Thymus (tissue), 11 donors: ENCODE results near the gene RBFA. TPM values are rescaled to one million over a fixed set of nuclear protein-coding genes. Genes with fewer than 3 reads are reported as not detected.

Source experiments
- DNase-seq, 9 donors: peaks; one replicate each; pipeline ENCODE4 v3.0.0-alpha.2; 2013; ENCODE audit warnings: low spot score in 9 of 9, low read depth in 6 of 9, missing footprints in 1 of 9
- H3K27ac ChIP-seq, 2 donors: one replicate each; pipeline ENCODE4 v1.5.1; 2013; ENCODE audit warnings: control low read depth in 1 of 2, low read depth in 1 of 2, low read length in 1 of 2, mild to moderate bottlenecking in 1 of 2, moderate library complexity in 1 of 2
- H3K27me3 ChIP-seq, 2 donors: one replicate each; pipeline ENCODE4 v1.5.1; 2013; ENCODE audit warnings: low read length in 1 of 2; ENCODE audit not compliant: control insufficient read depth in 2 of 2, insufficient read depth in 1 of 2
- H3K36me3 ChIP-seq, 2 donors: one replicate each; pipeline ENCODE4 v1.5.1; 2013; ENCODE audit warnings: low read length in 1 of 2, mild to moderate bottlenecking in 1 of 2, moderate library complexity in 1 of 2; ENCODE audit not compliant: control insufficient read depth in 2 of 2, insufficient read depth in 2 of 2
- H3K4me1 ChIP-seq, 2 donors: one replicate each; pipeline ENCODE4 v1.5.1; 2013; ENCODE audit warnings: low read length in 2 of 2; ENCODE audit not compliant: control insufficient read depth in 2 of 2, insufficient read depth in 2 of 2
- H3K4me3 ChIP-seq, 2 donors: one replicate each; pipeline ENCODE4 v1.5.1; 2013; ENCODE audit warnings: low read length in 2 of 2, control low read depth in 1 of 2, mild to moderate bottlenecking in 1 of 2
- H3K9me3 ChIP-seq, 2 donors: one replicate each; pipeline ENCODE4 v1.5.1; 2013; ENCODE audit warnings: low read length in 1 of 2, mild to moderate bottlenecking in 1 of 2; ENCODE audit not compliant: control insufficient read depth in 2 of 2, insufficient read depth in 1 of 2
- WGBS: extraction: QIAGEN DNeasy Blood & Tissue Kit; methylation state at CpG from one replicate; pipeline ENCODE4 v1.1.7; 2013; 5-methylcytosine and 5-hydroxymethylcytosine counted together
- polyA plus RNA-seq: library from polyadenylated mRNA; stranded (reverse); fragments of 200-250 nt; gene quantifications from one replicate; pipeline ENCODE4 v1.2.3, GENCODE V29; 2013
- total RNA-seq: library from RNA; stranded (reverse); fragments of 120-200 nt; gene quantifications from one replicate; pipeline ENCODE4 v1.2.4, GENCODE V29; 2013
- donor health status: healthy.

Gene RBFA
- total and polyA plus RNA-seq, 2 donors, result 16.6 to 18.6 TPM

- Histone ChIP-seq H3K4me3 (no peak overlapping the region), H3K36me3 (peaks cover 11 to 17% of the 10 kb centered on the region in 2 donors), H3K27ac (no peak overlapping the region), H3K9me3 (peaks cover 0 to 13% of the 10 kb centered on the region in 2 donors), H3K27me3 (no peaks in the 10 kb centered on the region), H3K4me1 (no peaks in the 10 kb centered on the region)
- 96% methylated on average over 6 of the region's 6 CpGs for WGBS
- DNase-seq, result no peak
Observed at GRCh38 chr18:80050797-80051196, 16.6 kb downstream of the RBFA start.

GRCh38 chr18:80056095-80056494 lies 21.9 kb downstream of the RBFA start:
- Histone ChIP-seq H3K27ac (no peak overlapping the region), H3K27me3 (no peaks in the 10 kb centered on the region), H3K36me3 (no peaks in the 10 kb centered on the region), H3K9me3 (peaks cover 4 to 28% of the 10 kb centered on the region in 2 donors), H3K4me3 (no peak overlapping the region), H3K4me1 (no peaks in the 10 kb centered on the region)
- DNase-seq, result no peak
- 99% methylated on average over 2 of the region's 2 CpGs for WGBS

GRCh38 chr18:80059945-80060344 lies 25.7 kb downstream of the RBFA start:
- H3K36me3 ChIP-seq, result no peaks in the 10 kb centered on the region
- no peaks in the 10 kb centered on the region for H3K4me1 ChIP-seq
- H3K9me3 ChIP-seq, result peaks cover 4 to 27% of the 10 kb centered on the region in 2 donors
- no peak for DNase-seq
- H3K27me3 ChIP-seq, result no peaks in the 10 kb centered on the region
- no peak overlapping the region for H3K4me3 ChIP-seq
- no peak overlapping the region for H3K27ac ChIP-seq
- 96% methylated on average over 6 of the region's 6 CpGs for WGBS

- WGBS, result 96% methylated on average over 9 of the region's 9 CpGs
- H3K27me3 ChIP-seq, result no peaks in the 10 kb centered on the region
- no peak overlapping the region for H3K27ac ChIP-seq
- no peaks in the 10 kb centered on the region for H3K36me3 ChIP-seq
- DNase-seq, result no peak
- H3K4me3 ChIP-seq, result no peak overlapping the region
- H3K4me1 ChIP-seq, result no peaks in the 10 kb centered on the region
- peaks cover 0 to 7% of the 10 kb centered on the region in 2 donors for H3K9me3 ChIP-seq
Observed at GRCh38 chr18:80065705-80066104, 31.5 kb downstream of the RBFA start.

- WGBS, result 95% methylated on average over 8 of the region's 8 CpGs
- Histone ChIP-seq H3K27me3 (no peaks in the 10 kb centered on the region), H3K9me3 (peaks cover 0 to 9% of the 10 kb centered on the region in 2 donors), H3K27ac (no peak overlapping the region), H3K4me1 (no peaks in the 10 kb centered on the region), H3K36me3 (no peaks in the 10 kb centered on the region), H3K4me3 (no peak overlapping the region)
- DNase-seq, result no peak
Observed at GRCh38 chr18:80067321-80067720, 33.1 kb downstream of the RBFA start.

- WGBS, result 97% methylated on average over 10 of the region's 10 CpGs
- no peaks in the 10 kb centered on the region for H3K27me3 ChIP-seq
- no peak overlapping the region for H3K4me3 ChIP-seq
- H3K36me3 ChIP-seq, result no peaks in the 10 kb centered on the region
- no peak overlapping the region for H3K27ac ChIP-seq
- H3K4me1 ChIP-seq, result no peaks in the 10 kb centered on the region
- H3K9me3 ChIP-seq, result peaks cover 0 to 7% of the 10 kb centered on the region in 2 donors
- DNase-seq, result no peak
Observed at GRCh38 chr18:80067897-80068296, 33.7 kb downstream of the RBFA start.

GRCh38 chr18:80068571-80069272 lies 34.5 kb downstream of the RBFA start:
- DNase-seq, result no peak
- no peaks in the 10 kb centered on the region for H3K4me1 ChIP-seq
- no peaks in the 10 kb centered on the region for H3K27me3 ChIP-seq
- peaks cover 0 to 12% of the 10 kb centered on the region in 2 donors for H3K9me3 ChIP-seq
- H3K4me3 ChIP-seq, result no peak overlapping the region
- no peaks in the 10 kb centered on the region for H3K36me3 ChIP-seq
- WGBS, result 92% methylated on average over 10 of the region's 10 CpGs
- no peak overlapping the region for H3K27ac ChIP-seq

GRCh38 chr18:80070825-80071224 lies 36.6 kb downstream of the RBFA start:
- no peak for DNase-seq
- Histone ChIP-seq H3K36me3 (no peaks in the 10 kb centered on the region), H3K27ac (no peak overlapping the region), H3K27me3 (no peaks in the 10 kb centered on the region), H3K9me3 (peaks cover 0 to 15% of the 10 kb centered on the region in 2 donors), H3K4me3 (no peak overlapping the region), H3K4me1 (no peaks in the 10 kb centered on the region)
- 97% methylated on average over 4 of the region's 4 CpGs for WGBS

GRCh38 chr18:80074183-80074582 lies 39.9 kb downstream of the RBFA start:
- Histone ChIP-seq H3K27ac (no peak overlapping the region), H3K27me3 (no peaks in the 10 kb centered on the region), H3K4me1 (no peaks in the 10 kb centered on the region), H3K4me3 (no peak overlapping the region), H3K9me3 (peaks cover 0 to 23% of the 10 kb centered on the region in 2 donors), H3K36me3 (no peaks in the 10 kb centered on the region)
- DNase-seq, result no peak
- 99% methylated on average over 5 of the region's 5 CpGs for WGBS
